Measurements from ENCODE around the gene RFTN1.
A peak's percentile ranks its signal among the peaks of the same experiment; 100 is the strongest.

RFTN1 gene

GRCh38 chr3:16510620-16511319 is 2.7 kb downstream of the RFTN1 start:
- DNase-seq (ENCODE audit: low spot score), result no peak
- no peak for TF ChIP-seq CTCF (IDR thresholded peaks at IDR 0.05; ENCODE audit: extremely low read depth, missing control alignments)

- no peak for TF ChIP-seq CTCF (IDR thresholded peaks at IDR 0.05; ENCODE audit: extremely low read depth, missing control alignments)
- DNase-seq (ENCODE audit: low spot score), result peak; percentile 60
These were observed 3.5 kb downstream of the RFTN1 start for GRCh38 chr3:16509721-16510619.

GRCh38 chr3:16508591-16508995 is 4.9 kb downstream of the RFTN1 start:
- TF ChIP-seq CTCF (IDR thresholded peaks at IDR 0.05; ENCODE audit: extremely low read depth, missing control alignments), result no peak
- peak; percentile 41 for DNase-seq (ENCODE audit: low spot score)

- DNase-seq (ENCODE audit: low spot score), result no peak
- no peak for TF ChIP-seq CTCF (IDR thresholded peaks at IDR 0.05; ENCODE audit: extremely low read depth, missing control alignments)
These were observed 5.3 kb downstream of the RFTN1 start for GRCh38 chr3:16508243-16508578.

GRCh38 chr3:16507578-16508242 is 5.8 kb downstream of the RFTN1 start:
- no peak for TF ChIP-seq CTCF (IDR thresholded peaks at IDR 0.05; ENCODE audit: extremely low read depth, missing control alignments)
- DNase-seq (ENCODE audit: low spot score), result no peak

GRCh38 chr3:16506884-16507577 is 6.5 kb downstream of the RFTN1 start:
- DNase-seq (ENCODE audit: low spot score), result no peak
- TF ChIP-seq CTCF (IDR thresholded peaks at IDR 0.05; ENCODE audit: extremely low read depth, missing control alignments), result no peak

All from GM20000 (cell line).